ENCODE results near the gene SPOPL.

SPOPL gene

DNA sequence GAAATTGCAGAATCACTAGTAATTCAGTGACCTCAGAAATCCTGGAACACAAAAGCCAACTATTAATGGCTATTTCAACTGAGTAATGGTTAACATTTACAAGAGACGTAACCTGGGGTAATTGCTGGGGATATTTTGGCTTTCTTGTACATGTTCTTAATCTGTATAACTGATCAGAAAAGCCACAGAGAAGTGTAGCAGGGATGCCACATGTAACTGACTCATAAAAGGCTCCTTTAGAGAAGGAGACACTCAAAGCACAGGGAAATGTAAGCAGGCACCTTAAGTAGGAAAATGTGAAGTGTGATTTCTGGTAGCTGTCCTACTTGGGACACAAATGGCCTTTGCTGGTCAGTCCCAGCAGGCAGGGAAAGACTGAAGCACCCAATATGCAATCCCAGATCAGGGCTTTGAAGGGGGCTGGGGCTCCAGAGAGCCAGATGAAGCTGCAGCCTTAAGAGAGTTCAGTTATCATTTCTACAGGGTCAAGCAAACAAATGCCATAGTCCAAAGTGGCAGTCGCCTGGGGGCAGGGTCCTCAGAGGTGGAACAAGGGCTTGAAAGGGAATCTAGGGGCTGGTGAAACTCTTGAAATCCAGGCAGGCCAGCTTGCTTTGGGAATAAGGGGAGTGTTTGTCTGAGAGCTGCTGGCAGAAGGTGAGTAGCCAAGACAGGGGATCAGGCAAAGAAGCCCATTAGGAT is 7.2 kb upstream of the SPOPL start:
- DNase-seq (ENCODE audit: insufficient read length, low spot score) (no peak), FAIRE-seq (no peak)
- TF ChIP-seq, protein P1, sequence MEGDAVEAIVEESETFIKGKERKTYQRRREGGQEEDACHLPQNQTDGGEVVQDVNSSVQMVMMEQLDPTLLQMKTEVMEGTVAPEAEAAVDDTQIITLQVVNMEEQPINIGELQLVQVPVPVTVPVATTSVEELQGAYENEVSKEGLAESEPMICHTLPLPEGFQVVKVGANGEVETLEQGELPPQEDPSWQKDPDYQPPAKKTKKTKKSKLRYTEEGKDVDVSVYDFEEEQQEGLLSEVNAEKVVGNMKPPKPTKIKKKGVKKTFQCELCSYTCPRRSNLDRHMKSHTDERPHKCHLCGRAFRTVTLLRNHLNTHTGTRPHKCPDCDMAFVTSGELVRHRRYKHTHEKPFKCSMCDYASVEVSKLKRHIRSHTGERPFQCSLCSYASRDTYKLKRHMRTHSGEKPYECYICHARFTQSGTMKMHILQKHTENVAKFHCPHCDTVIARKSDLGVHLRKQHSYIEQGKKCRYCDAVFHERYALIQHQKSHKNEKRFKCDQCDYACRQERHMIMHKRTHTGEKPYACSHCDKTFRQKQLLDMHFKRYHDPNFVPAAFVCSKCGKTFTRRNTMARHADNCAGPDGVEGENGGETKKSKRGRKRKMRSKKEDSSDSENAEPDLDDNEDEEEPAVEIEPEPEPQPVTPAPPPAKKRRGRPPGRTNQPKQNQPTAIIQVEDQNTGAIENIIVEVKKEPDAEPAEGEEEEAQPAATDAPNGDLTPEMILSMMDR (IDR thresholded peaks at IDR 0.05; ENCODE audit: insufficient read depth, missing control alignments), result no peak

DNA sequence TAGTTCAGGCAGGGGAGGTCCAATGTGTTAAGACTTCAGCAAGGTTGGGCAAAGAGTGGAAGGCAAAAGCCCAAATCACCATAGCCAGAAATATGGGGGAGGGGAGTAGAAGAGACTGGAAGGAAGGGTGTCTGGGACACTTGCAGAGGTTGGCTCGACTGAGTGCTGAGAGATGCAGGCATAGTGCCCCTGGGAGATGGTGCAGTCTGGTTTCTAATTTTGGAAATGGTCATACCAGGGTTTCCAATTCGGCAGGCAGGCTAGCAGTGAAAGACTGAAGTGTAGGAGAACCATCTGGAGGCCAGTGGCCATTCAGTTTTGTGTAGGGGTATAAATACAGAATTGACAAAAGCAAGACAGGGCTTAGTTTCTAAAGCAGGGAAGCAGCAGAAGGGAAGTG is 6.2 kb upstream of the SPOPL start:
- DNase-seq (ENCODE audit: insufficient read length, low spot score) (no peak), FAIRE-seq (no peak)
- TF ChIP-seq, protein P1 (IDR thresholded peaks at IDR 0.05; ENCODE audit: insufficient read depth, missing control alignments), result no peak

DNA sequence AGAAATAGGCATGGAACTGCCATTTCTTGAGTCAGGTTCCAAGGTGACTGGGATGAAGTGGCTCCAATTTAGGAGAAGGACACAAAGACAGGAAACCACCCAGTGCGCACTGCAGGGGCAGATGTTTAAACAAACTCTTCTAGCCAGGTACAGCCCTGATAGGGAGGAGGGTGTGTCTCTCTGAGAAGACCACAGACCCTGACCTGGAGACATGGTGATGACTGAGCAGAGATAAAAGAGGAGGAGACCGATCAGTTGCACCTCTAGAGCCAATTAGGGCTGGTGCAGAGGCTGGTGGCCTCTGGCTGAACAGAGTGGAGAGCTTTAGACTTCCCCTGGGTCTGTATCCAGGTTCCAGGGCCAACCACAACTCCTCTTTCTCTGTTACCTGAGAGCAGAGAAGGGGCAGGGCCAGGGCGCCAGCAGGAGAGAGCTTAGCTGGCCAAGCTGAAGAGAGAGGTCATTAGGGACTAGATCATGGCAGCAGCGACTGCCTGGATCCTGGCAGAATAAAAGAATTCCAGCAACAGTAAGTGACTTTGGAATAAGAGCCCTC is 5.4 kb upstream of the SPOPL start:
- DNase-seq (ENCODE audit: insufficient read length, low spot score) (no peak), FAIRE-seq (no peak)
- TF ChIP-seq, protein P1 (IDR thresholded peaks at IDR 0.05; ENCODE audit: insufficient read depth, missing control alignments), result no peak

DNA sequence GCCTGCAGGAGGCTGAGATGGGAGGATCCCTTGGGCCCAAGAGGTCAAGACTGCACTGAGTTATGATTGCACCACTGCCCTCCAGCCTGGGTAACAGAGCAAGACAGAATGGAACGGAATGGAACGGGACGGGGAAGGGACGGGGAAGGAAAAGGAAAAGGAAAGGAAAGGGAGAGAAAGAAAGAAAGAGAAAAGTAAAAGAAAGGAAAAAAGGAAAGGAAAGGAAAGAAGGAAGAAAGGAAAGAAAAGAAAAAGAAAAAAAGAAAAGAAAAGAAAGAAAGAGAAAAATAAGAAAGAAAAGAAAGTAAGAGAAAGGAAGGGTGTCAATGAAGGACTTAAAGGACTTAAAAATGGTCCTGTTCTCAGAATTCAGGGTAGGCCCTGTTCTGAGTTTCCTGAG is 4.3 kb upstream of the SPOPL start:
- FAIRE-seq, result no peak
- no peak for DNase-seq (ENCODE audit: insufficient read length, low spot score)
- TF ChIP-seq, protein P1 (IDR thresholded peaks at IDR 0.05; ENCODE audit: insufficient read depth, missing control alignments), result no peak

DNA sequence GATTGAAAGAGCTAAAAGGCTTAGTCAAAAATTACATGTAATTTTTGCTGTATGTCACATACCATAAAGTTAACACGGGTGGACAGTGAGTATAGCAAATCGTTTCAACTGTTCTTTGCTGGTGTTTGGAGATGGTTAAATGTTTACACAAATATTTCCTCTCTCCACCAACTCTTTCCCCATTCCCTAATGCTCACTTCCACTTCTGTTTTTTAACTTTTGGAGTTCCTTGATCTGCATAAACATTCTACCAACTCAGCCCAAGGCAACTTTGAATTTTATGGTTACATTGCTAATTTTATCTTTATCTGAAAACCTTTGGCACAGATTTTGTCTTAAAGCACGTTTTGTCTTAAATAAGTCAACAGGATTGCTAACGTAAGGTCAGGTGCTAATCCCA is 1.9 kb upstream of the SPOPL start:
- no peak for FAIRE-seq
- DNase-seq (ENCODE audit: insufficient read length, low spot score), result no peak
- TF ChIP-seq, protein P1 (IDR thresholded peaks at IDR 0.05; ENCODE audit: insufficient read depth, missing control alignments), result no peak

DNA sequence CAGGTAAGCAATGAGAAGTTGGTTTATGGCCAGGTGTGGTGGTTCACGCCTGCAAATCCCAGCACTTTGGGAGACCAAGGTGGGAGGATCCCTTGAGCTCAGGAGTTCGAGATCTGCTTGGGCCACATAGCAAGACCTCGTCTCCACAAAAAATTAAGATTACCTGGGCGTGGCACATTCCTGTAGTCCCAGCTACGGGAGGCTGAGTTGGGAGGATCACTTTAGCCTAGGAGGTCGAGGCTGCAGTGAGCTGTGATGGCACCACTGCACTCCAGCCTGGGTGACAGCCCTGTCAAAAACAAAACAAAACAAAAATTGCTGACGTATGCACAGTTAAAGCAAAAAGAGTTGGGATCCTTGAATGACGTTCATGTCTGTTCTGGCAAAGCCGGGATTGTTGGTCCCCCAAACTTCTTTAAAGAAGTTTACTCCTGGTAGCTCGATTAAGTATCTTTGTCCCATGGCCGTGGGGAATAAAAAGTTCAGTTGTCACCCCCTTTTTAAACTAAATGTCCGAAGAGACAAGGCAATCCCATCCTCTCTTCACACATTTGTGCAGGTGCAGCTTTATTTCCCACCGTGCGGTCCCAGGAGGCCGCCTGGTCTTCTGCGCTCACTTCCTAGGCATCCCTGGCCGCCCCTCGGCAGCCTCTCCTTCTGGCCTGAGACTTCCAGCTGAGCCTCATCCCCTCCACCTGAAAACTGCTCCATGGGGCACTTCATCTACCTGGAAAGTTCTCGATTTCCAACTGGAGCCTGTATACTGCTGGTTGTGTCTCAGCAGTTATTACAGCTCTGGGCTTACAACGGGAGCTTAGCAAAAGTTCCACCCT is 762 bp upstream of the SPOPL start:
- DNase-seq (ENCODE audit: insufficient read length, low spot score), result no peak
- TF ChIP-seq, protein P1 (IDR thresholded peaks at IDR 0.05; ENCODE audit: insufficient read depth, missing control alignments), result no peak
- FAIRE-seq, result no peak

Data from D721Med (cell line).